H1 (cell line): ENCODE data around the gene DAPL1. TPM values are rescaled to one million over a fixed set of nuclear protein-coding genes. Genes with fewer than 3 reads are reported as not detected.

ENCODE experiments used
- CTCF ChIA-PET: fragments of 300-600 bp; sonication (Branson Sonifier 250); formaldehyde crosslinking; loops from one replicate; lab custom pipeline; 2021; ENCODE audit not compliant: partially characterized antibody; lab: Charles Lee
- POLR2A ChIA-PET: fragments of 300-600 bp; sonication (Branson Sonifier 250); formaldehyde crosslinking; loops from one replicate; lab custom pipeline; 2021; ENCODE audit warnings: inconsistent platforms; ENCODE audit not compliant: partially characterized antibody; lab: Charles Lee
- DNase-seq, 2 experiments: peaks; one replicate each; pipeline versions ENCODE4 v3.0.0 to v3.0.0-alpha.2; 2010 to 2022; ENCODE audit warnings: low spot score in 2 of 2, low read depth in 1 of 2, mixed read lengths in 1 of 2
- FAIRE-seq: peaks from 2 replicates; lab custom pipeline; 2011; peaks lifted over from hg19 to GRCh38; lab: Jason Lieb, UNC
- H2AFZ ChIP-seq: 2 replicates; pipeline ENCODE4 v1.8.1; 2012; ENCODE audit warnings: low read length, inconsistent platforms
- H2AK5ac ChIP-seq: 2 replicates; pipeline ENCODE4 v1.6.1; 2013; ENCODE audit warnings: low read depth, low read length
- H2BK120ac ChIP-seq: replicated peaks from 2 replicates; pipeline ENCODE3; 2013; ENCODE audit warnings: low read depth, low read length, inconsistent platforms
- H2BK12ac ChIP-seq: 2 replicates; pipeline ENCODE4 v1.6.1; 2013; ENCODE audit warnings: low read depth, low read length
- H2BK15ac ChIP-seq: 2 replicates; pipeline ENCODE4 v1.6.1; 2013; ENCODE audit warnings: low read length
- H2BK20ac ChIP-seq: 2 replicates; pipeline ENCODE4 v1.6.1; 2013; ENCODE audit warnings: low read length
- H2BK5ac ChIP-seq: 2 replicates; pipeline ENCODE4 v1.6.1; 2013; ENCODE audit warnings: low read depth, low read length
- H3K14ac ChIP-seq: 2 replicates; pipeline ENCODE4 v1.6.1; 2013; ENCODE audit warnings: inconsistent platforms; ENCODE audit not compliant: insufficient read length
- H3K18ac ChIP-seq: 2 replicates; pipeline ENCODE4 v1.6.1; 2013; ENCODE audit warnings: low read length; ENCODE audit errors: extremely low read depth
- H3K23ac ChIP-seq: 2 replicates; pipeline ENCODE4 v1.6.1; 2013; ENCODE audit warnings: inconsistent platforms; ENCODE audit not compliant: insufficient read length
- H3K23me2 ChIP-seq: 2 replicates; pipeline ENCODE4 v1.6.1; 2013; ENCODE audit warnings: low read depth, low read length
- H3K27ac ChIP-seq: 2 replicates; pipeline ENCODE4 v1.6.1; 2011; ENCODE audit warnings: low read depth, low read length, inconsistent platforms
- H3K27me3 ChIP-seq, 4 experiments: replicated peaks in 1 of 4; 1 replicate in 1 of 4; 2 replicates in 3 of 4; pipeline versions ENCODE4 v1.6.1 to v1.8.1; 2011 to 2013; ENCODE audit warnings: low read length in 3 of 4, mild to moderate bottlenecking in 3 of 4, inconsistent platforms in 2 of 4, mixed read lengths in 2 of 4, moderate library complexity in 1 of 4; ENCODE audit not compliant: control insufficient read depth in 3 of 4, insufficient read depth in 3 of 4; ENCODE audit errors: extremely low read depth in 1 of 4
- H3K36me3 ChIP-seq, 4 experiments: 2 replicates each; pipeline versions ENCODE4 v1.6.1 to v1.8.1; 2011 to 2013; ENCODE audit warnings: mild to moderate bottlenecking in 4 of 4, low read length in 3 of 4, moderate library complexity in 2 of 4, control low read depth in 1 of 4, inconsistent platforms in 1 of 4; ENCODE audit not compliant: insufficient read depth in 4 of 4, control insufficient read depth in 2 of 4
- H3K4ac ChIP-seq: replicated peaks from 2 replicates; pipeline ENCODE3; 2013; ENCODE audit warnings: low read length, low read depth, mixed read lengths, inconsistent platforms; ENCODE audit not compliant: insufficient read length
- H3K4me1 ChIP-seq, 4 experiments: replicated peaks in 1 of 4; 1 replicate in 1 of 4; 2 replicates in 3 of 4; pipeline versions ENCODE4 v1.6.1 to v1.8.1; 2011 to 2013; ENCODE audit warnings: low read length in 3 of 4, inconsistent platforms in 2 of 4, mixed read lengths in 1 of 4; ENCODE audit not compliant: insufficient read depth in 4 of 4, control insufficient read depth in 3 of 4
- H3K4me2 ChIP-seq, 2 experiments: 2 replicates each; pipeline versions ENCODE4 v1.6.1 to v1.8.1; 2011 to 2013; ENCODE audit warnings: low read depth in 2 of 2, low read length in 2 of 2, control low read depth in 1 of 2, inconsistent platforms in 1 of 2, mild to moderate bottlenecking in 1 of 2; ENCODE audit not compliant: insufficient read depth in 1 of 2
- H3K4me3 ChIP-seq, 4 experiments: fragments of 200-600, 300-600 bp in 1 of 4; sonication (generic), shearing (Covaris generic), sonication (Bioruptor Twin) in 1 of 4; 2 replicates each; pipeline versions ENCODE4 v1.5.1 to v1.8.1; 2011 to 2016; ENCODE audit warnings: low read length in 4 of 4, low read depth in 3 of 4, control low read depth in 2 of 4, inconsistent platforms in 2 of 4, mild to moderate bottlenecking in 2 of 4, mixed read lengths in 1 of 4, moderate library complexity in 1 of 4; ENCODE audit not compliant: insufficient read depth in 2 of 4; ENCODE audit errors: extremely low read depth in 1 of 4
- H3K56ac ChIP-seq: replicated peaks from 2 replicates; pipeline ENCODE3; 2013; ENCODE audit warnings: low read depth, mild to moderate bottlenecking, mixed read lengths, low read length, inconsistent platforms; ENCODE audit not compliant: insufficient read length
- H3K79me1 ChIP-seq: 2 replicates; pipeline ENCODE4 v1.6.1; 2013; ENCODE audit warnings: low read depth, low read length, control low read depth
- H3K79me2 ChIP-seq, 2 experiments: 2 replicates each; pipeline versions ENCODE4 v1.6.1 to v1.8.1; 2012 to 2013; ENCODE audit warnings: low read length in 2 of 2, mild to moderate bottlenecking in 2 of 2, inconsistent platforms in 1 of 2; ENCODE audit not compliant: insufficient read depth in 2 of 2, control insufficient read depth in 1 of 2
- H3K9ac ChIP-seq, 4 experiments: replicated peaks in 1 of 4; 1 replicate in 1 of 4; 2 replicates in 3 of 4; pipeline versions ENCODE4 v1.6.1 to v1.8.1; 2011 to 2013; ENCODE audit warnings: low read depth in 3 of 4, low read length in 3 of 4, control low read depth in 2 of 4, mild to moderate bottlenecking in 2 of 4, moderate library complexity in 2 of 4, inconsistent platforms in 1 of 4; ENCODE audit errors: extremely low read depth in 1 of 4
- H3K9me3 ChIP-seq, 2 experiments: 2 replicates each; pipeline versions ENCODE4 v1.6.1 to v1.8.1; 2012 to 2013; ENCODE audit warnings: mild to moderate bottlenecking in 2 of 2, moderate library complexity in 2 of 2, control low read depth in 1 of 2, inconsistent platforms in 1 of 2, low read depth in 1 of 2, low read length in 1 of 2, mixed read lengths in 1 of 2; ENCODE audit not compliant: insufficient read depth in 2 of 2
- H4K20me1 ChIP-seq, 2 experiments: replicated peaks in 1 of 2; 2 replicates each; pipeline versions ENCODE3 to v1.8.1; 2011 to 2013; ENCODE audit warnings: inconsistent platforms in 2 of 2, low read length in 2 of 2, mild to moderate bottlenecking in 1 of 2; ENCODE audit not compliant: insufficient read depth in 2 of 2, control insufficient read depth in 1 of 2
- H4K5ac ChIP-seq: 2 replicates; pipeline ENCODE4 v1.6.1; 2013; ENCODE audit warnings: low read length, low read depth, mixed read lengths, inconsistent platforms; ENCODE audit not compliant: insufficient read length
- H4K8ac ChIP-seq: 2 replicates; pipeline ENCODE4 v1.8.0; 2013; ENCODE audit warnings: mild to moderate bottlenecking, moderate library complexity, low read length, inconsistent platforms; ENCODE audit not compliant: insufficient read depth; ENCODE audit errors: extremely low read depth
- H4K91ac ChIP-seq: replicated peaks from 2 replicates; pipeline ENCODE3; 2013; ENCODE audit warnings: low read length, mixed read lengths, inconsistent platforms; ENCODE audit not compliant: insufficient read length
- CHD1 ChIP-seq: IDR thresholded peaks from 2 replicates; pipeline ENCODE4 v1.6.1; 2012; ENCODE audit warnings: low read depth, low read length, improper control_type of control experiment
- CTBP2 ChIP-seq: IDR thresholded peaks from 2 replicates; pipeline ENCODE4 v1.7.0; 2011; ENCODE audit warnings: borderline replicate concordance, mild to moderate bottlenecking, moderate library complexity, mixed read lengths, low read length; ENCODE audit not compliant: insufficient read depth, insufficient read length
- EGR1 ChIP-seq: IDR thresholded peaks from 2 replicates; pipeline ENCODE4 v1.6.1; 2011; ENCODE audit warnings: low read depth, low read length, borderline replicate concordance
- HDAC6 ChIP-seq: IDR thresholded peaks from one replicate; pipeline ENCODE4 v1.7.1; 2012; ENCODE audit warnings: low read depth, mild to moderate bottlenecking, inconsistent platforms, low read length, moderate library complexity
- KDM4A ChIP-seq: IDR thresholded peaks from one replicate; pipeline ENCODE4 v1.7.1; 2012; ENCODE audit warnings: low read depth, mild to moderate bottlenecking, moderate library complexity, low read length, inconsistent platforms; ENCODE audit not compliant: severe bottlenecking
- KDM5A ChIP-seq: fragments of 200-600 bp; IDR thresholded peaks from 2 replicates; pipeline ENCODE4 v1.7.1; 2012; ENCODE audit warnings: mild to moderate bottlenecking, low read length, inconsistent platforms, mixed read lengths
- MAX ChIP-seq: IDR thresholded peaks from 2 replicates; pipeline ENCODE4 v1.6.1; 2012; ENCODE audit warnings: inconsistent platforms
- NANOG ChIP-seq: IDR thresholded peaks from 2 replicates; pipeline ENCODE4 v1.6.1; 2011; ENCODE audit warnings: low read length, low read depth, mild to moderate bottlenecking, inconsistent platforms; ENCODE audit not compliant: insufficient read depth, poor library complexity, severe bottlenecking
- NRF1 ChIP-seq: IDR thresholded peaks from 2 replicates; pipeline ENCODE4 v1.6.1; 2011; ENCODE audit warnings: mild to moderate bottlenecking, low read depth, low read length, improper control_type of control experiment
- PHF8 ChIP-seq: fragments of 200-600 bp; sonication (generic); conservative IDR thresholded peaks from 2 replicates; pipeline ENCODE4 v1.7.1; 2012; ENCODE audit warnings: low read depth, mild to moderate bottlenecking, inconsistent platforms, low read length, moderate library complexity
- RFX5 ChIP-seq: IDR thresholded peaks from 2 replicates; pipeline ENCODE4 v1.6.1; 2011; ENCODE audit warnings: low read depth, low read length, improper control_type of control experiment, borderline replicate concordance
- RXRA ChIP-seq: IDR thresholded peaks from 2 replicates; pipeline ENCODE4 v1.6.1; 2011; ENCODE audit warnings: low read depth, mild to moderate bottlenecking, low read length, moderate library complexity; ENCODE audit not compliant: insufficient read depth
- SP1 ChIP-seq: IDR thresholded peaks from 2 replicates; pipeline ENCODE4 v1.6.1; 2011; ENCODE audit warnings: low read depth, low read length
- ZNF274 ChIP-seq: IDR thresholded peaks from 2 replicates; pipeline ENCODE4 v1.7.0; 2012; ENCODE audit warnings: low read length, borderline replicate concordance; ENCODE audit errors: extremely low read depth
- WGBS, 2 experiments: shearing (Covaris generic) in 1 of 2; methylation state at CpG; one replicate each; pipeline versions ENCODE4 v1.1.6 to v1.1.7; 2013 to 2015; ENCODE audit warnings: low lambda C conversion rate in 2 of 2, mixed read lengths in 2 of 2, inconsistent platforms in 1 of 2, low coverage in 1 of 2, missing lambda C conversion rate in 1 of 2; ENCODE audit not compliant: insufficient replicate concordance in 2 of 2, insufficient coverage in 1 of 2, insufficient read length in 1 of 2; ENCODE audit errors: extremely low coverage in 1 of 2, missing lambda C conversion rate in 1 of 2; 5-methylcytosine and 5-hydroxymethylcytosine counted together
- polyA plus RNA-seq, 7 experiments: library from polyadenylated mRNA; depleted of rRNA in 3 of 7; stranded (reverse) in 5 of 7; unstranded in 2 of 7; fragments of >200 nt in 5 of 7; fragments of 200-250 nt in 2 of 7; gene quantifications; 1 replicate in 5 of 7; 2 replicates in 1 of 7; 4 replicates in 1 of 7; pipeline versions ENCODE4 v1.2.1 to v1.2.3, GENCODE V29; 2011 to 2013; ENCODE audit warnings: missing spikeins in 2 of 7, mixed read lengths in 2 of 7
- total RNA-seq: library from RNA; stranded (reverse); fragmentation: NEBNext Ultra II Directional; extraction: Animal tissue kit (Norgen Biotek cat#: 25700); gene quantifications from 2 replicates; pipeline ENCODE4 v1.2.1, GENCODE V29; 2021

DAPL1 gene
- total and polyA plus RNA-seq, 2 of the 8 experiments (the other 6 are each of a cell fraction or from before 2014, with no cell fraction given) = not detected

GRCh38 chr2:158796652-158797051 is 1.5 kb downstream of the DAPL1 start:
- Histone ChIP-seq H3K79me2 (no peaks in the 10 kb centered on the region), H3K14ac (no peak overlapping the region), H3K4me1 (peaks cover 0 to 7% (median 3%) of the 10 kb centered on the region in 4 experiments; a peak in 3 of 7 replicates), H3K27me3 (no peaks in the 10 kb centered on the region; a peak in 1 of 7 replicates), H3K79me1 (no peaks in the 10 kb centered on the region), H4K91ac (no peak overlapping the region), H3K23me2 (no peaks in the 10 kb centered on the region), H3K9me3 (no peaks in the 10 kb centered on the region), H2BK120ac (no peak overlapping the region), H2AFZ (no peak overlapping the region), H2BK5ac (no peak overlapping the region), H3K4me2 (no peak overlapping the region), H3K18ac (no peak overlapping the region), H4K20me1 (no peaks in the 10 kb centered on the region), H3K4me3 (no peak overlapping the region), H2BK15ac (no peak overlapping the region), H3K56ac (no peak overlapping the region), H4K8ac (no peak overlapping the region), H2BK20ac (no peak overlapping the region), H3K9ac (no peak overlapping the region; a peak in 1 of 7 replicates), H3K36me3 (no peaks in the 10 kb centered on the region), H2AK5ac (no peak overlapping the region), H3K27ac (no peak overlapping the region), H3K4ac (no peak overlapping the region), H2BK12ac (no peak overlapping the region), H4K5ac (no peak overlapping the region), H3K23ac (no peak overlapping the region)
- CTCF ChIA-PET = interaction anchor here (1.1 kb wide), 1 partner anchor 27 kb away, joined by 3 read pairs; no protein-coding TSS in a partner anchor
- no peak for FAIRE-seq
- DNase-seq = no peak
- POLR2A ChIA-PET = no interaction called here
- 94% methylated on average over 2 of the region's 2 CpGs; no CpG with 5 or more reads in 1 of the 2 experiments for WGBS, 2 experiments
- TF ChIP-seq MAX = no peak
- TF ChIP-seq RXRA = no peak
- TF ChIP-seq EGR1 = no peak
- TF ChIP-seq SP1 = no peak
- no peak for TF ChIP-seq KDM5A
- TF ChIP-seq KDM4A = no peak
- TF ChIP-seq NRF1 = no peak
- TF ChIP-seq NANOG = no peak
- no peak for TF ChIP-seq RFX5
- no peak for TF ChIP-seq HDAC6
- TF ChIP-seq ZNF274 = no peak
- TF ChIP-seq PHF8 = no peak
- TF ChIP-seq CHD1 = no peak
- TF ChIP-seq CTBP2 = no peak
